Esophagus muscularis mucosa (tissue), 3 donors: ENCODE data around the gene PRM2.

Experiments
- CTCF ChIP-seq, 3 experiments: fragments of 200-600 bp in 2 of 3; fragments of 450-650 bp in 1 of 3; sonication (generic) in 2 of 3; IDR thresholded peaks; one replicate each; pipeline ENCODE4 v1.5.1; 2017 to 2019; ENCODE audit warnings: antibody characterized with exemption in 3 of 3, mild to moderate bottlenecking in 2 of 3, moderate library complexity in 1 of 3
- POLR2A ChIP-seq: fragments of 450-650 bp; IDR thresholded peaks from one replicate; pipeline ENCODE4 v1.6.1; 2017; ENCODE audit warnings: antibody characterized with exemption, moderate library complexity, mild to moderate bottlenecking, low read depth

DNA sequence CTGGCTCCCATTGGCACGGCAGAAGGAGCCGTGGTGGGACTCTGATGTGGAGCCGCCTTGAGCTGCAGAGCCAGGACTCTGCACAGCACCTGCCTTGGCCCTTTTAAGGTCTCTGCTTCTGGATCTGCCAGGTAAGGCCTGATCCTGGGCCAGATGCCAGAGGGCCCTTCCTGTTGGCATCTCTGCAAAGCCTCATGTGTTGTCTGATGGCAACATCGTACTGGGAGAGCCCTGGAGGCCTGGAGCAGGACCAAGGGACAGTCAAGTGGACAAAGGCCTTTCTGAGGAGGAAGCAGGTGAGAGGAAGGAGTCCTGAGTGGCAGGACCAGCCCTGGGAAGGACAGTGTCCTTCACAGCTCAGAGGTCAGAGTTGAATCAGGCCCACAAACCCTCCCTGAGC, 46.4 kb downstream of the PRM2 start:
- TF ChIP-seq CTCF (IDR thresholded peaks at IDR 0.05) = no peak
- TF ChIP-seq POLR2A = no peak
